ENCODE data around the gene GLE1.

The GLE1 gene, protein sequence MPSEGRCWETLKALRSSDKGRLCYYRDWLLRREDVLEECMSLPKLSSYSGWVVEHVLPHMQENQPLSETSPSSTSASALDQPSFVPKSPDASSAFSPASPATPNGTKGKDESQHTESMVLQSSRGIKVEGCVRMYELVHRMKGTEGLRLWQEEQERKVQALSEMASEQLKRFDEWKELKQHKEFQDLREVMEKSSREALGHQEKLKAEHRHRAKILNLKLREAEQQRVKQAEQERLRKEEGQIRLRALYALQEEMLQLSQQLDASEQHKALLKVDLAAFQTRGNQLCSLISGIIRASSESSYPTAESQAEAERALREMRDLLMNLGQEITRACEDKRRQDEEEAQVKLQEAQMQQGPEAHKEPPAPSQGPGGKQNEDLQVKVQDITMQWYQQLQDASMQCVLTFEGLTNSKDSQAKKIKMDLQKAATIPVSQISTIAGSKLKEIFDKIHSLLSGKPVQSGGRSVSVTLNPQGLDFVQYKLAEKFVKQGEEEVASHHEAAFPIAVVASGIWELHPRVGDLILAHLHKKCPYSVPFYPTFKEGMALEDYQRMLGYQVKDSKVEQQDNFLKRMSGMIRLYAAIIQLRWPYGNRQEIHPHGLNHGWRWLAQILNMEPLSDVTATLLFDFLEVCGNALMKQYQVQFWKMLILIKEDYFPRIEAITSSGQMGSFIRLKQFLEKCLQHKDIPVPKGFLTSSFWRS
- total RNA-seq = 68.6 to 98.4 (median 77.3) reads per million in 4 experiments

DNA sequence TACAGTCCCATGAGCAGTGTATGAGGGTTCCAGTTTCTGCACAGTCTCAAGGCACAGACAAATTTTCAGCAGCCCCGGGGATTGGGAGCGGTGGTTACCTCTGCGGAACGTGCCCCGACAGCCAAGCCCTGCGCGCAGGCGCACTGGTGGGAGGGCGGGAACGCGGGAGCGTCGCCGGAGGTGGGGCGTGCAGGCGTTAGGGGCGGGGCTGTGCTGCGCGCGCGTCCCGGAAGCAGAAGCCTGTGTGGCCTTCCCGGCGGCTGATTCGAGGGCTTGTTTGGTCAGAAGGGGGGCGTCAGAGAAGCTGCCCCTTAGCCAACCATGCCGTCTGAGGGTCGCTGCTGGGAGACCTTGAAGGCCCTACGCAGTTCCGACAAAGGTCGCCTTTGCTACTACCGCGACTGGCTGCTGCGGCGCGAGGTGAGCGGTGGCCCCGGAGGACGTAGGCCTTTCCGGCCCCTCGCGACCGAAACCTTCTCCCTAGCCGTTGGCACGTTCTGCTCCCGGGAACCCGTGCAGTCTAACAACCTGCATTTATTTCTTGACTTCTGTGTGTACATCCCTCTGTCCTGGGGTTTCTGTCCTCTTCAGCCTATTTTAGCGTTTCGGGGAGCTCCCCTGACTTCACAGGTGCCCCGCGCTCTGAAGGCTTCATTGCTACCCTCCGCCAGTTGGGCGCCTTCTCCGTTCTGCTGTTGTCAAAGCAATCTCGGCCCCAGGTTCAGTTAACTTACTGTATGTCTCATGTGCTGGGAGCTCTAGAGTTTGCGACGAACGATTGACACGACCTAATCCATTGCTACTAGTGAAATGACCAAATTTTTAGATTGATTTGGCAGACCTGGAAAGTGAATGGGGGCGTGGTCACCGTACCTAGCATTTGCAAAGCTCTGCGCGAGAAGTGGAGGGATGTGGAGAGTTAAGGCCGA is at the start of gene GLE1:
TSS of gene GLE1 (plus strand) at position 235 of the 929 bp plus-strand sequence. CDS start at position 322, 87 bp downstream.
- DNase-seq = peak; percentile 98

DNA sequence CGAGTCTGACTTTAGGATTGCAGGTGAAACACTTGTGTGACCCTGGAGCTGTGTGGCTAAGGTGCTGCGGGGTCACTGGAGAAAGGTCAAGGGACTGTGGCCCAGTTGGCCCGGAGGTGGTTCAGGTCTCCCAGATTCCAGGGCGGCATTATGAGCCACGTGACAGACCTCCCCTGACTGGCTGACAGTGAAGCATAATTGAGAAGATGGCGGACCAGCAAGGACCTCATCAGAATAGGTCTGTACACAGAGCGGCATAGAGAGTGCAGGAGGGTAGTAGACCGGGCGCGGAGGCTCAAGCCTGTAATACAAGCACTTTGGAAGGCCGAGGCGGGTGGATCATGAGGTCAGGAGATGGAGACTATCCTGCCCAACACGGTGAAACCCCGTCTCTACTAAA is 49.5 kb upstream of the GLE1 start:
- DNase-seq = no peak

DNA sequence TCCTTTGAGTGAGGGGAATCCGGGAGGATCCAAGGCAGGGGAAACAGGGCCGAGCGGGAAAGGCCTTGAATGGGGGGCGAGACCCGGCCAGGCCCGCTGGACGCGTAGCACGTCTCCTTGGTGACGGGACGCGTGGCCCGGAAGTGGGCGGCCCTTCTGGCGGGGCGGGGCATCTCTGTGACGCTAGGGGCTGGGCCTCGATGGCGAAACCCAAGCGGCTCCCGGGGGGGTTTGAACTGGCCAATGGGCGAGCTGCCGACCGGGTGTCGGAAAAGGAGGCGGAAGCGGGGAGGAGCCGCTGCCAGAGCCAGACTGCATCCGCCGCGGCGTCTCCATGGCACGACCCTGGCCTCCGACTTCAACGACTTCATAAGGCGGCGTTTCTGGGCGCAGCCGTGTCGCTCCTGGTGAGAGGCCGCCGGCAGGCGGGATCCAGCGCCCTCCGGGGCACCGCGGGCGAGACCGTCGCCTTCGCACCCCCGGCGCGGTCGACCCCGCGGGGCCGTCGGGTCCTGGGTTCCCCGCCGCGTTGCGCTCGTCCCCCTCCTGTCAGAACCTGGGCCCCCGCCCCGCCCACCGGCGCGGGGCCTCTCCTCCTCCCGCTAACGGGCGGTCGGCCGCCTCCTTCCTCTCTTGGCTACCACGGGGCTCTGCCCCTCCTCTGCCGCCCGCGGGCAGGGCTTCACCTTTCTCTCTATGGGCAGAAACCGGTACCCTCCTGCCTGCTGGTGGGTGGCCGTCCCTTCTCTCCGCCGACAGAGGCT is 48.5 kb upstream of the GLE1 start, which contains the start of gene ODF2:
TSS of gene ODF2 (plus strand) at position 158 of the 764 bp plus-strand sequence. CDS start at position 244, 86 bp downstream.
- DNase-seq = peak; percentile 98

DNA sequence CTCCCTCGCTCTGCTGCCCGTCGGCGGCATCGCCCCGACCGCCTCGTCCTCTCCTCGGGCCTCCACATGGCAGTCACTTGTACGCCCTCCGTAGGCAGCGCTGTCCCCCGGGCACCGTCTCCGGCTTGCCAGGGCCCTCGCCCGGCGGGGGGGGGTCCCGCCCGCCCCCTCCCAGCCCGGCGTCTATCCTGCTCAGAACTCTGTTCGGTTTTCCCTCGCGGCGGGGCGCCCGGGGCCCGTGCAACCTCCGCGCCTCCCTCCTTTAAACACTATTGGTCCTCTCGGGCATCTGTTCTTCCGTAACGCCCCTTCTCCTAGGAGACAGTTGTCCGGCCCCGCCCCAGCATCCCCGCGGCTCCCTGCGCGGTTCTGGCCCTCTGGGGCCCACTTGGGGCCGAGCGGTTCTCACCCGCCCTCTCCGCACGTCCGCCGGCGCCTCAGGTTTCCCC is 47.9 kb upstream of the GLE1 start:
- DNase-seq = peak; percentile 51

DNA sequence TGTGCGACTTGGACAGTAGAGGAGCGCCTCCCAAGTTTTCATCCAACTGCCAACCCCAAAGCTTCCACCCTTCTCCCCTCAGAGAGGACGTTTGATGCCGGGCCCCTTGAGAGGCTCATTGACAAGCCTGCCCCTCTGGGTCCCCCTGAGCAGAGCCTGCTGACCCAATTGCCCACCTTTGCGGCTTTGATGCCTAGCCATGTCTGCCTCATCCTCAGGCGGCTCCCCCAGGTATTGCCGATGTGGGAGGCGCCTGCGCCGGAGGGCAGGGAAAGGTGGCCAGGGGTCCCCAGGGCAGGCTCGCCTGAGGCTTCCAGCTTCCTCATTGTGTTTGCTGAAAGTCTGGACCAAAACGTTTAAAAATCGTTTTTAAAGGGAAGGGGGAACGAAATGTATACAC is 47.3 kb upstream of the GLE1 start:
- no peak for DNase-seq

DNA sequence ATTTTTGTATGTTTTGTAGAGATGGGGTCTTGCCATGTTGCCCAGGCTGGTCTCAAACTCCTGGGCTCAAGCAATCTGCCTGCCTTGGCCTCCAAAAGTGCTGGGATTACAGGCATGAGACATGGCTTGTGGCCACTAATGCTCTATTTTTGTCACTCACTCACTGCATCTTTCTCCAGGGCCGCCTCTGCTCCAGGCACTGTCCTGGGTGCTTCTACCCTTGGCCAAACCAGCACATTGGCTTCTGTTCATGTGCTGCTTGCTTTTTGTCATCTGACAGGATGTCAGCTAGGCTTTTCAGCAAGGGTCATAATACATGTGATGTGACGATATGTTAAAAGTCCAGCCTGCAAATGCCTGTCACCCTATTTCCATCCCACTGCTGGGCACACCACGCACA is 45.5 kb upstream of the GLE1 start:
- DNase-seq = no peak

DNA sequence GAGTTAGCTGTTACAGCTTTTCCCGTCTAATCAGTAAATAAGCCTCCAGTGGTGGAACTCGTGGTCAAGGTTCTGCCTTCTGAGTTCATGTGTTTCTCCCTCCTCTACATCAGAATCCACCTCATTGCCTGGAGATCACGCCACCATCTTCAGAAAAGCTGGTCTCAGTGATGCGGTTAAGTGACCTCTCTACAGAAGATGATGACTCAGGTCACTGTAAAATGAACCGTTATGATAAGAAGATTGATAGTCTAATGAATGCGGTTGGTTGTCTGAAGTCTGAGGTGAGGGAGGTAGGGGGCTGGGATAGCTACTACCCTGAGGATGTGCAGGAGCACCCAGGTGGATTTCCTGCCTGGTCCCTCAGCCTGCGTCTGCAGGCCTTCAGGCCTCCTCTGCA is 35.4 kb upstream of the GLE1 start:
- DNase-seq = no peak

DNA sequence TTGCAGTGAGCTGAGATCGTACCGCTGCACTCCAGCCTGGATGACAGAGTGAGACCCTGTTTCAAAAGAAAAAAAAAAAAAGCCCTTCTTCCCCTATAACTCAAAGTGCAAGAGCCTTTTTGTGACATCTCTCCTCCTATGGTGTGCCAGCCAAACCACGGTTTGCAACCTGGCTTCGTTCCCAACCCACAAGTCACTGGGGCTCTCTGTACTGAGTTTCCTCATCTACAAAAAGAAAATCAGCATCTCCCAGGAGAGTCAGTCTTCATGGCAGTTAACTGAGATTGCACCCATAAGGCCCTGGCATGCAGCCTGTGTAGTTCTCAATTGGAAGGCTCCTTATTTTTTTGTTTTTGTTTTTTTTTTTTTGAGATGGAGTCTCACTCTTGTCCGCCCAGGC is 34.0 kb upstream of the GLE1 start:
- no peak for DNase-seq

DNA sequence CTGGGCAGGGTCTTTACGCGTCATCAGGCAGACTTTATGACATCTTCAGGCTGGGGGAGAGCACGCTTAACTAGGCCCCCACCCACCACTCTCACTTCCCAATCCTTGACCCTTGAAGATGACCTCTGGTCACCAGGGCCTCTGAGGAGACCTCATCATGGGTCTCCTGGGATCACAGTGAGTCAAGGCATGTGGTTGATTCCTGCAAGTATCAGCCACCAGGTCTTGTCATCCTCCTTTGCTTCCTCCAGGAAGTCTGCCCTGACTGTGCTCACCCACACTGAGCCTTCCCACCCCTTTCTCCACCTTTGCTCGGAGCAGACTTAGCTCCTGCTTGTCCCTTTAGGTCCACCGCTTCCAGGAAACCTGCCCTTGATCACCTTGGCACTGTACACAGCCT is 31.4 kb upstream of the GLE1 start:
- DNase-seq = no peak

DNA sequence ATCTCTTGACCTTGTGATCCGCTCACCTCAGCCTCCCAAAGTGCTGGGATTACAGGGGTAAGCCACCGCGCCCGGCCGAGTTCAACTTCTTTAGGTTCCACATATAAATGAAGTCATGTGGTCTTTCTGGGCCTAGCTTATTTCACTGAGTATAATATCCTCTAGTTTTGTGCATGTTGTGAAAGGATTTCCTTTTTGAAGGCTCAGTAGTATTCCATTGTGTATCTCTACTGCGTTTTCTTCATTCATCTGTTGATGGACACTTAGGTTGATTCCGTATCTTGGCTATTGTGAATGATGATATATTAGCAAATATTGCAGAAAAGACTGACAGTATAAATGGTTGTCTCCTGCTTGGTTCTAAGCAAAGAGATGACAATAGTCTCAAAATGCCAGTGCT is 28.7 kb upstream of the GLE1 start:
- no peak for DNase-seq

DNA sequence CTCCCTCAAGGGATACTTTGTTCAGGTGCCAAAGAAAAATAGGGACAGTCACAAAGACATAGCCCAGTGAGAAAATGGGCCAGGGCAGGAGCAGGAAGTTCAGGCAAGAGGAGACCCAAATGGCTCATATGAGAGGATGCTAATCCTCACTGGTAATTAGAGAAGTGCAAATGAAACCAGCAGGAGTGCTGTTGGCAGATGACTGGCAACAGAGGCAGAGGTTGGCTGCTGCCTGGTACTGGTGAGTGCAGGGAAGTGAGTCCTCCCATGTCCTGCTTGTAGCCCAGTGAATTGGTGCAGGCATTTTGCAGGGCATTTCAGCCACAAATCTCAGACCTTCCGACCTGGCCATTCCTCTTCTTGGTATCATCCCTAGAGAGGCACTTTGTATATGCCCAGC is 25.3 kb upstream of the GLE1 start:
- no peak for DNase-seq

DNA sequence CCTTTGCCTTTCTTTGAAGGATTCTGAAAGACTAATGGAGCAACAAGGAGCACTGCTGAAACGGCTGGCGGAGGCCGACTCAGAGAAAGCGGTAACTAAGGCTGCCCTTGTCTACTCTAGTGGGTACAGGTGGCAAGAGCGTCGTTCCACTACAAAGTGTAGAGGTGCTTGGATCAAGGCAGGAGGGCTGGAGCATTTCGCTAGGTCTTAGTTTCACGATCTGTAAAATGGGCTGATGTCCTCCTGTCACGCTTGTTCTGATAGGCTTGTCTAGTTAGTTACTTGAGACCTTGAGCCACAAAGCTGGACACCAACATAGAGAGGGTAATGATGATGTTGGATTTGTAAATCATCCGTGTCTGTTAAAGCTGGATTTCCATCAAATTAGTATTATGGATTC is 23.0 kb upstream of the GLE1 start:
- no peak for DNase-seq

DNA sequence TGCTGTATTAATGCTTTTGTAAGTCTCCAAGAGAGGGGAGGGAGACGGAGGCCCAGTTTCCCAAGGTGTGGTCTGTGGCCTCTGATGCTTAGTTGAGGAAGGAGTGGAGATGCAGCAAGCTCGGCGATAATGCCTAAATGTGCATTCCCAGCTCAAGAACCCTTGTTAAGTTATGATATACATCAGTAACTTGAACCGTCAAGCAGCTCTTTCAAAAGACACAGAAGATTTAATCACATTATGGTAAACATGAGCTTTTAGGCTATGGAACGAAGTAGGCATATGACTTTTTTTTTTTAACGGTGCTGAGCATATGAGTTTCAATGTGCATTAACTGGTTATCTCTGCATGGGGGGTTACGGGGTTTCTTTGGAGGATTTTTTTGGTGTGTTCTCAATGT is 22.3 kb upstream of the GLE1 start:
- DNase-seq = no peak

DNA sequence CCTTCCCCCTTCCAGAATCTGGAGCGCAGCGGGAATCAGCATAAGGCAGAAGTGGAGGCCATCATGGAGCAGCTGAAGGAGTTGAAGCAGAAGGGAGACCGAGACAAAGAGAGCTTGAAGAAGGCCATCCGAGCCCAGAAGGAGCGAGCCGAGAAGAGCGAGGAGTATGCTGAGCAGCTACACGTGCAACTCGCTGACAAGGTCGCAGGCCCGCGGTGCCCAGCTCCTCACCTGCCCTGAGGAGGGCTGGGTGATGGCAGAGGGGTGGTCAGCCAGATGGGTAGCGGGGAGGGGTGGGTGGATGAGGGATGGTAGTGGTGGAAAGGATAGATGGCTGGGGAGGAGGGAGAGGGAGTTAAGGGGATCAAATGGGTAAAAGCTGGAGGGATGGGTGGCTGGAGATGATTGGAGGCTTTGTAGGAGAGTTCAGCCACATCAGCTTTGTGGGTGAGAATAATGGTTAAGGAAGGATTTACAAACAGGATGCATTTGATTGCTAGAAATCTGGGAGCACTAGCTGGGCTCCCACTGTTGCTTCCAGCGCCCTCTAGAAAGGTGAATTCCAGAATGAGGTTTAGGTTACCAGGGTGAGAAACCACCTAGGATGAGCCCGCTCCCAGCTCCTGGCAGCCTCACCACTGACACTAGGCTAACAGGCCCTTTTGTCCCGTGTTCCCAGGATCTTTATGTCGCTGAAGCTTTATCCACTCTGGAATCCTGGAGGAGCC is 19.7 kb upstream of the GLE1 start:
- no peak for DNase-seq

DNA sequence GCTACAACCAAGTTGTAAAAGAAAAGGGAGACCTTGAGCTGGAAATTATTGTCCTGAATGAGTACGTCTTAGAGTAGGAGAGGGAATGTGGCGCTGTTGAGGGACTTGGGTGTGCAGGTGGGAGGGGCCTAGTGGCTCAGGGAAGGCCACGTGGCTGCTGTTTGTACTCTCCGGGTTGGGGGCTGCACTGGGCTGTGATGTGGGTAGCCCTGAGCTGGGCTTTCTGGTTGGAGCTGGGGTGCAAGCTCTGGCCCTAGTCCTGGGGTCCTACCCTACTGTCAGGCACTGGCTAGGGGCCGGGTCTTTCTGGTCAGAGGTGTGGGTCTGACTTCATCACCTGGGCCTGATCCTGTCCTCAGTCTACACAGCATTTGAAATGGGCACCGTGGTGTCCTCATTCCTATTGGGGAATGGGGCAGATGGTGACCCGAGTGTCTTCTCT is 19.1 kb upstream of the GLE1 start:
- DNase-seq = no peak

DNA sequence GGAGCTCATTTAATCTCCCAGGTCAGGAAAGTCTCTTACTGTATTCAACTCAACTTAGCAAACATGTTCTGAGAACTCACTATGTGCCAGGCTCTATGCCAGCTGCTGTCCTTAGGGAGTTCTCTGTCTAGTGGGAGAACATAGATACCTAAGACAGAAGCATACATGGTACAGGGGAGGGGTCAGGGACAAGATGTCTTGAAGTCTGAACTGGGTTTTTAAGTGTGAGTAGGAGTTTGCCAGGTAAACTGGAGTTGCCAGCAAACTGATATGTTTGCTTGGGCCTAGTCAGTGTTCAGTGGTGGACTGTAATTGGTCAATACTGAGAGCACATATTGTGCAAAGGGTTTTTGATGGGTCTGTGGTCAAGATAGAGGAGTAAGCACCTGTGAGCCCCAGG is 18.3 kb upstream of the GLE1 start:
- DNase-seq = no peak

DNA sequence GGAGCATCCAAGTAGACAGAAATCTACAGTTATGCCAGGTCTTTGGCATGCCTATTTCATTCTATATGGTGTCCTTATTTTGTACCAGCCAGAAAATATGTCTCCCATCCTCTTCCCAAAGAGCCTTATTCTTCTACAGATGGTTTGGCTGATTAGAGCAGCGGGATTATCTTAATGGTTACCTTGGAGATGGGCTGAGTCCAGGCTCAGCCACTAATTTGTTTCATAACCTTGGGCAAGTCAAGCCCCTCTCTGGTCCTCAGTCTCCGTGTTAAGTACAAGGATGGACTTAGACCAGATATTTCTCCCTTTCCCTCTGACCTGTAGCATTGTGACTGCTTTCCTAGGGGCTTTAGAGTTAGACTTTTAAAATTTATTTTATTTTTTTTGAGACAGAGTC is 11.1 kb upstream of the GLE1 start:
- DNase-seq = no peak

DNA sequence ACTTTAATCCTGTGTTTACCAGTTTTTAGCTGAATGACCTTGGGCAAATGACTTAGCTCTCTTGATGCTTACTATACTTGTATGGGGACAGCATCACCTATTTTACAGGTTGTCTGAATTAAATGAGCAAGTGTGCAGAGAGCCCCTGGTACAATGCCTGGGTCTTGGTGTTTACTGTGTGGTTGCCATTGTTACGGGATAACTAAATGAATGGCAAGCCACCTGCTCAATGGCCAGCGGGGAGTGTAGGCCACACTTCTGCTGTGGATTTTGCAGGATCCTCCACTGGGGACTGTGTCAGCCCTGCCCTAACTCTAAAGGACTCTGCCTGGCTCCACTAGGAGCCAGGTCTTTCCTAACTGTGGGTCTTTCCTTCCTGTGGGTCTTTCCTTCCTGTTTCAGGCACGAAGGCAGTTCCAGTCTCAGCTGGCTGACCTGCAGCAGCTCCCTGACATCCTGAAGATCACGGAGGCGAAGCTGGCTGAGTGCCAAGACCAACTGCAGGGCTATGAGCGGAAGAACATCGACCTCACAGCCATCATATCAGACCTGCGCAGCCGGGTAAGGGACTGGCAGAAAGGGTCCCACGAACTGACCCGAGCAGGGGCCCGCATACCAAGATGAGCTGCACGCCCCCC is 10.3 kb upstream of the GLE1 start:
- no peak for DNase-seq

DNA sequence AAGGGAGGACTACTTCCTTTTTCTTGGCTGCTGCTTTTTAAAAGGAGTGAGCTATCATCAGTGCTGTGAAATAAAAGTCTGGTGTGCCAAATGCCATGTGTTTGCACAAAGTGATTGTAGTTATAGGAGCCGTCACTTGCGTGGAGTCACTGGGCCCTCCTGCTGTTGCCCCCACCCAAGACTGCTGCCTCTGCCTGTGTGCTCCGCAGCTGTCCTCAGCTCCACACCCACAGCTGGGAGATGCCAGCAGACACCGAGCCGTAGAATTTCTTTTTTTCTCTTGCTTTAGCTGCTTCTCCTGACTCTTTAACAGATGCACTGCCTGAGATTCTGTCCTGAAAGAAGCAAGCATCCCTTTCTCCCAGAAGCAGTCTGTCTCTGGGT is 9.8 kb upstream of the GLE1 start:
- no peak for DNase-seq

DNA sequence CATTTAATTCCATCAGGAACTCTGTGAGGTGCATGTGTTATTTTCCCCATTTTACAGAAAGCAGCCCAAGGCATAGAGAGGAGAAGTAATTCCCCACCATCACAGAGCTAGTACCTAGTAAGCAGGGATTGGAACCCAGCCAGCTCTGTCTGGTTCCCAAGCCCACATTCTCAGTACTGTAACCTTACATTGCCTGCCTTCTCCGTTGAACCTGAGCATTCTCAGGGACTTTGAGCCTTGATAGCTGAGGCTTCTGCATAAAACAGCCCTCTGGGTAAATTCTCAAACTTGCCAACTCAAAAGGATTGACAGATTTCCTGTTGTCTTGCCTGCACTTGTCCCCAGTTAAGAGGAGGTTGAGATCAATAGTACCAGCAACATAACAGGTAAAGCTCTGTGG is 9.2 kb upstream of the GLE1 start:
- DNase-seq = no peak

DNA sequence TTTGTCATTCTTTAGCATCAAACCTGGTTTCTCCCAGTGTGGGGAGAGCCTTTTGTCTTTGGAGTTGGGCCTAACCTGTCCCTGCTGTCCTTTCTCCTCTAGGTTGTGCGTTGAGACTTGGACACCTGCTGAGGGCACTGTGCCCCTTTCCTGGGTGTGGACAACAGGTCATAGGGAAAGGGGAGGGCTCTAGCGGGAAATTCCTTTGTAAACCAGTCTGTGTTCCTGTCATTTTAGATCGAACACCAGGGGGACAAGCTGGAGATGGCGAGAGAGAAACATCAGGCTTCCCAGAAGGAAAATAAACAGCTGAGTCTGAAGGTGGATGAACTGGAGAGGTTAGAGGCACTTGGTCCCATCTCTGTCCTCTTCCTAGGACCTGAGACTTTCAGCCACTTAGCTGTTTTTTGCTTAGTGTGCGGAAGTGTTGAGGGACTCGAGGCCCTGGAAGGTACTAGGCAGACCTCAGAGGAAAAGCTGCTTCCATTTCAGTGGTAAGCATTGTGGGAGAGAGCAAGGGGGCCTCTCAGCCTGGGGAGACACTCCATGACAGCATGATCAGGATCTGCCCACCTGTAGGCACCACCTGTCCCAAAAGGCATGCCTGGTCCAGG is 8.6 kb upstream of the GLE1 start:
- DNase-seq = no peak

All from effector CD8-positive, alpha-beta T cell (primary cell).